HEK293 (cell line): Measurements from ENCODE around the gene RAB11FIP5.

Source experiments
- CTCF ChIP-seq: fragments of 450-650 bp; formaldehyde crosslinking; IDR thresholded peaks from 2 replicates; pipeline ENCODE4 v1.5.1; 2016; ENCODE audit warnings: missing biosample characterization, missing genetic modification characterization
- YY1 ChIP-seq: fragments of 450-650 bp; formaldehyde crosslinking; IDR thresholded peaks from 2 replicates; pipeline ENCODE4 v1.5.1; 2018; ENCODE audit warnings: missing biosample characterization, missing genetic modification characterization
- ZBTB26 ChIP-seq: fragments of 450-650 bp; formaldehyde crosslinking; optimal IDR thresholded peaks from 2 replicates; pipeline ENCODE3; 2016; ENCODE audit warnings: missing biosample characterization, mild to moderate bottlenecking, missing genetic modification characterization
- ZNF174 ChIP-seq: fragments of 450-650 bp; formaldehyde crosslinking; IDR thresholded peaks from 2 replicates; pipeline ENCODE4 v1.5.0; 2017; ENCODE audit warnings: missing biosample characterization, mild to moderate bottlenecking, missing genetic modification characterization
- ZNF791 ChIP-seq: fragments of 450-650 bp; formaldehyde crosslinking; IDR thresholded peaks from 2 replicates; pipeline ENCODE4 v1.5.1; 2016; ENCODE audit warnings: missing biosample characterization, missing genetic modification characterization

DNA sequence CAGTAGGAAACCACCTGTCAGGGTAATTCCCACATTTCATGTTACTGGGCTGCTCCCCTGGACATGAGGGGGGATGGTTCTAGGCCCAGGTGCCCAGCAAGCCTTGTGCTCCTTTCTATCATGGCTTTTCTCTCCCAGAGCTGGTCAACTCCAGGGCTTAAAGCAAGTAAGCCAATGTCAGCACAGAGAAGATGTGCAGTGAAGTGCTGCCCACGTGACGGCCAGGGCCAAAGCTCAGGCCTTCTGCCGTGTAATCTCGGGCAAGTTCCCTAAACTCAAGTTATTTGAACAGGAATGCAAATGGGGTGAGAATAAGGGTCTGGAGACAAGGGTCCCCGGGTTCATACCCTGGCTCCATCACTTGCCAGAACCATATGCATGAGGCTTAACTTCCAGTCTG is 57.8 kb downstream of the RAB11FIP5 start:
- no peak for TF ChIP-seq ZNF791 (tag by site-specific recombination)
- no peak for TF ChIP-seq ZBTB26 (tag by site-specific recombination)
- TF ChIP-seq CTCF (tag by site-specific recombination) = no peak
- no peak for TF ChIP-seq ZNF174 (tag by site-specific recombination)
- no peak for TF ChIP-seq YY1 (tag by site-specific recombination)
